Prostate gland (tissue), 2 donors: ENCODE measurements around the gene BRD3OS.

Experiments used
- CTCF ChIP-seq, 4 experiments: fragments of 200-600 bp in 2 of 4; fragments of 450-650 bp in 2 of 4; sonication (generic) in 2 of 4; IDR thresholded peaks; 1 replicate in 3 of 4; 2 replicates in 1 of 4; pipeline ENCODE4 v1.5.1; 2016 to 2019; ENCODE audit warnings: antibody characterized with exemption in 4 of 4, mild to moderate bottlenecking in 2 of 4, moderate library complexity in 2 of 4
- POLR2A ChIP-seq: fragments of 450-650 bp; IDR thresholded peaks from one replicate; pipeline ENCODE4 v1.6.1; 2016; ENCODE audit warnings: antibody characterized with exemption, mild to moderate bottlenecking

GRCh38 chr9:133976887-133977286, 48.4 kb upstream of the BRD3OS start:
- TF ChIP-seq CTCF (IDR thresholded peaks at IDR 0.05) (no peak), POLR2A (no peak)
